ENCODE results near the gene NDST3. TPM values are rescaled to one million over a fixed set of nuclear protein-coding genes. Genes with fewer than 3 reads are reported as not detected.
A peak's percentile ranks its signal among the peaks of the same experiment; 100 is the strongest.

NDST3 gene
- total RNA-seq, 1 donor from 2014 or later = not detected

- H3K27ac Mint-ChIP-seq = no peak overlapping the region
- no peak overlapping the region for H3K4me3 Mint-ChIP-seq
- intact Hi-C loops (cut with micrococcal nuclease) = loop anchor here (5.0 kb wide), 2 partner anchors 560 to 1025 kb away; partner anchors contain the start of gene SEC24D
- no peaks in the 10 kb centered on the region for H3K27me3 Mint-ChIP-seq
- peaks cover 40% of the 10 kb centered on the region for H3K36me3 Mint-ChIP-seq (ENCODE audit: low read depth)
- DNase-seq = no peak
- H3K9me3 Mint-ChIP-seq = no peaks in the 10 kb centered on the region
- peaks cover 29% of the 10 kb centered on the region for H3K4me1 Mint-ChIP-seq
Observed at GRCh38 chr4:118277243-118277642, 243.0 kb downstream of the NDST3 start.

GRCh38 chr4:118278473-118279274 is 244.4 kb downstream of the NDST3 start:
- peak; percentile 98 for DNase-seq
- no peaks in the 10 kb centered on the region for H3K27me3 Mint-ChIP-seq
- peaks cover 34% of the 10 kb centered on the region for H3K4me1 Mint-ChIP-seq
- peak overlapping the region; percentile 93 for H3K27ac Mint-ChIP-seq
- H3K36me3 Mint-ChIP-seq (ENCODE audit: low read depth) = peaks cover 53% of the 10 kb centered on the region
- intact Hi-C loops (cut with micrococcal nuclease) = loop anchor here (2.0 to 5.0 kb wide), 3 partner anchors 406 to 1024 kb away; partner anchors contain the start of genes METTL14 and SEC24D
- peak overlapping the region; percentile 88 for H3K4me3 Mint-ChIP-seq
- H3K9me3 Mint-ChIP-seq = no peaks in the 10 kb centered on the region

- Mint-ChIP-seq H3K4me1 (peaks cover 34% of the 10 kb centered on the region), H3K4me3 (peak overlapping the region; percentile 88), H3K27me3 (no peaks in the 10 kb centered on the region), H3K9me3 (no peaks in the 10 kb centered on the region), H3K36me3 (ENCODE audit: low read depth) (peaks cover 53% of the 10 kb centered on the region), H3K27ac (peak overlapping the region; percentile 93)
- peak; percentile 65 for DNase-seq
- intact Hi-C loops (cut with micrococcal nuclease) = loop anchor here (2.0 to 5.0 kb wide), 3 partner anchors 405 to 1023 kb away; partner anchors contain the start of genes METTL14 and SEC24D
Observed at GRCh38 chr4:118279328-118279727, 245.0 kb downstream of the NDST3 start.

- peak overlapping the region; percentile 93 for H3K27ac Mint-ChIP-seq
- peaks cover 53% of the 10 kb centered on the region for H3K36me3 Mint-ChIP-seq (ENCODE audit: low read depth)
- peak overlapping the region; percentile 88 for H3K4me3 Mint-ChIP-seq
- DNase-seq = no peak
- H3K4me1 Mint-ChIP-seq = peaks cover 34% of the 10 kb centered on the region
- intact Hi-C loops (cut with micrococcal nuclease) = loop anchor here (2.0 to 5.0 kb wide), 5 partner anchors 73 to 1022 kb away; partner anchors contain the start of genes METTL14, PRSS12 and SEC24D
- no peaks in the 10 kb centered on the region for H3K9me3 Mint-ChIP-seq
- H3K27me3 Mint-ChIP-seq = no peaks in the 10 kb centered on the region
Observed at GRCh38 chr4:118279920-118280432, 245.7 kb downstream of the NDST3 start.

- peak; percentile 79 for DNase-seq
- no peaks in the 10 kb centered on the region for H3K27me3 Mint-ChIP-seq
- H3K9me3 Mint-ChIP-seq = no peaks in the 10 kb centered on the region
- peak overlapping the region; percentile 59 for H3K27ac Mint-ChIP-seq
- H3K4me3 Mint-ChIP-seq = peak overlapping the region; percentile 88
- H3K36me3 Mint-ChIP-seq (ENCODE audit: low read depth) = peaks cover 53% of the 10 kb centered on the region
- peaks cover 34% of the 10 kb centered on the region for H3K4me1 Mint-ChIP-seq
- intact Hi-C loops (cut with micrococcal nuclease) = loop anchor here (2.0 to 5.0 kb wide), 2 partner anchors 72 to 312 kb away; partner anchors contain the start of gene PRSS12
Observed at GRCh38 chr4:118280501-118281218, 246.4 kb downstream of the NDST3 start.

GRCh38 chr4:118281611-118282442 is 247.5 kb downstream of the NDST3 start:
- Mint-ChIP-seq H3K9me3 (no peaks in the 10 kb centered on the region), H3K4me3 (peak overlapping the region; percentile 88), H3K27me3 (no peaks in the 10 kb centered on the region), H3K4me1 (peaks cover 34% of the 10 kb centered on the region), H3K36me3 (ENCODE audit: low read depth) (peaks cover 53% of the 10 kb centered on the region), H3K27ac (peak overlapping the region; percentile 12)
- intact Hi-C loops (cut with micrococcal nuclease) = loop anchor here (2.0 to 5.0 kb wide), 2 partner anchors 71 to 310 kb away; partner anchors contain the start of gene PRSS12
- DNase-seq = no peak

- H3K36me3 Mint-ChIP-seq (ENCODE audit: low read depth) = peaks cover 53% of the 10 kb centered on the region
- H3K27me3 Mint-ChIP-seq = no peaks in the 10 kb centered on the region
- no peak overlapping the region for H3K4me3 Mint-ChIP-seq
- no peaks in the 10 kb centered on the region for H3K9me3 Mint-ChIP-seq
- intact Hi-C loops (cut with micrococcal nuclease) = loop anchor here (5.0 kb wide), 1 partner anchor 310 kb away; no protein-coding TSS in a partner anchor
- H3K27ac Mint-ChIP-seq = no peak overlapping the region
- DNase-seq = no peak
- peaks cover 31% of the 10 kb centered on the region for H3K4me1 Mint-ChIP-seq
Observed at GRCh38 chr4:118282692-118283091, 248.4 kb downstream of the NDST3 start.

GRCh38 chr4:118284169-118284568 is 249.9 kb downstream of the NDST3 start:
- no peaks in the 10 kb centered on the region for H3K9me3 Mint-ChIP-seq
- peaks cover 44% of the 10 kb centered on the region for H3K36me3 Mint-ChIP-seq (ENCODE audit: low read depth)
- intact Hi-C loops (cut with micrococcal nuclease) = loop anchor here (5.0 kb wide), 1 partner anchor 308 kb away; no protein-coding TSS in a partner anchor
- H3K27ac Mint-ChIP-seq = no peak overlapping the region
- no peak overlapping the region for H3K4me3 Mint-ChIP-seq
- H3K4me1 Mint-ChIP-seq = peaks cover 23% of the 10 kb centered on the region
- DNase-seq = no peak
- no peaks in the 10 kb centered on the region for H3K27me3 Mint-ChIP-seq

GRCh38 chr4:118285931-118286330 is 251.6 kb downstream of the NDST3 start:
- peaks cover 17% of the 10 kb centered on the region for H3K4me1 Mint-ChIP-seq
- peaks cover 26% of the 10 kb centered on the region for H3K36me3 Mint-ChIP-seq (ENCODE audit: low read depth)
- intact Hi-C loops (cut with micrococcal nuclease) = no loop called here
- no peak overlapping the region for H3K27ac Mint-ChIP-seq
- peaks cover under 1% of the 10 kb centered on the region for H3K27me3 Mint-ChIP-seq
- H3K4me3 Mint-ChIP-seq = no peak overlapping the region
- DNase-seq = no peak
- no peaks in the 10 kb centered on the region for H3K9me3 Mint-ChIP-seq

GRCh38 chr4:118286685-118287084 is 252.4 kb downstream of the NDST3 start:
- Mint-ChIP-seq H3K9me3 (no peaks in the 10 kb centered on the region), H3K4me3 (no peak overlapping the region), H3K36me3 (ENCODE audit: low read depth) (peaks cover 19% of the 10 kb centered on the region), H3K27ac (no peak overlapping the region), H3K27me3 (peaks cover 5% of the 10 kb centered on the region), H3K4me1 (peaks cover 12% of the 10 kb centered on the region)
- no peak for DNase-seq
- intact Hi-C loops (cut with micrococcal nuclease) = no loop called here

GRCh38 chr4:118287711-118288451 is 253.6 kb downstream of the NDST3 start:
- Mint-ChIP-seq H3K36me3 (ENCODE audit: low read depth) (peaks cover 8% of the 10 kb centered on the region), H3K27me3 (peaks cover 9% of the 10 kb centered on the region), H3K4me1 (peaks cover 5% of the 10 kb centered on the region), H3K27ac (no peak overlapping the region), H3K4me3 (no peak overlapping the region), H3K9me3 (no peaks in the 10 kb centered on the region)
- intact Hi-C loops (cut with micrococcal nuclease) = no loop called here
- DNase-seq = no peak

- no peak overlapping the region for H3K27ac Mint-ChIP-seq
- no peak for DNase-seq
- H3K4me3 Mint-ChIP-seq = no peak overlapping the region
- intact Hi-C loops (cut with micrococcal nuclease) = loop anchor here (5.0 kb wide), 1 partner anchor 1773 kb away; no protein-coding TSS in a partner anchor
- no peaks in the 10 kb centered on the region for H3K36me3 Mint-ChIP-seq (ENCODE audit: low read depth)
- H3K4me1 Mint-ChIP-seq = peaks cover 3% of the 10 kb centered on the region
- no peaks in the 10 kb centered on the region for H3K9me3 Mint-ChIP-seq
- H3K27me3 Mint-ChIP-seq = peaks cover 11% of the 10 kb centered on the region
Observed at GRCh38 chr4:118289794-118290193, 255.5 kb downstream of the NDST3 start.
